Breast epithelium (tissue), 3 donors: ENCODE measurements around the gene PDHA1.

Experiments used
- POLR2A ChIP-seq: fragments of 450-650 bp; IDR thresholded peaks from one replicate; pipeline ENCODE4 v1.6.1; 2016; ENCODE audit warnings: antibody characterized with exemption, mild to moderate bottlenecking, moderate library complexity
- TF ChIP-seq, protein P1 (sequence below), 3 donors: fragments of 450-650 bp; IDR thresholded peaks; one replicate each; pipeline ENCODE4 v1.5.1; 2016 to 2017; ENCODE audit warnings: antibody characterized with exemption in 3 of 3, mild to moderate bottlenecking in 3 of 3, moderate library complexity in 3 of 3

DNA sequence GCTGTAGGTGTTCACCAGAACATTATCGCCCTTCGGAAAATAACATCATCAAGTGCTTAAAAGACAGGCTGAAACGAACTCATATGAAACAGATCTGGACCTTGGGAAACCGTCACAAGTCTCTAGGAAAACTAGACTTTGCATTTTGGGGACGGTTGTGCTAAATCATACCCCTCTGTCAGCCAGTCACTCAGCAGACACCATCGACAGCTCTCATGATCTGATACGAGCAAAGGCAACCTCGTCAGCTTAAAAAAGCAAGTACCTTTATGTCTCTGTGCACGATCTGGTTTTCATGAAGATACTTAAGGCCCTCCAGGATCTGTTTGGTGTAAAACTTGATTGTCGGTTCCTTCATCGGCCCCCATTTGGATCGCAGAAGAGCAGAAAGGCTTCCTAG lies 48.4 kb downstream of the PDHA1 start:
- TF ChIP-seq POLR2A: no peak
- TF ChIP-seq, protein P1, sequence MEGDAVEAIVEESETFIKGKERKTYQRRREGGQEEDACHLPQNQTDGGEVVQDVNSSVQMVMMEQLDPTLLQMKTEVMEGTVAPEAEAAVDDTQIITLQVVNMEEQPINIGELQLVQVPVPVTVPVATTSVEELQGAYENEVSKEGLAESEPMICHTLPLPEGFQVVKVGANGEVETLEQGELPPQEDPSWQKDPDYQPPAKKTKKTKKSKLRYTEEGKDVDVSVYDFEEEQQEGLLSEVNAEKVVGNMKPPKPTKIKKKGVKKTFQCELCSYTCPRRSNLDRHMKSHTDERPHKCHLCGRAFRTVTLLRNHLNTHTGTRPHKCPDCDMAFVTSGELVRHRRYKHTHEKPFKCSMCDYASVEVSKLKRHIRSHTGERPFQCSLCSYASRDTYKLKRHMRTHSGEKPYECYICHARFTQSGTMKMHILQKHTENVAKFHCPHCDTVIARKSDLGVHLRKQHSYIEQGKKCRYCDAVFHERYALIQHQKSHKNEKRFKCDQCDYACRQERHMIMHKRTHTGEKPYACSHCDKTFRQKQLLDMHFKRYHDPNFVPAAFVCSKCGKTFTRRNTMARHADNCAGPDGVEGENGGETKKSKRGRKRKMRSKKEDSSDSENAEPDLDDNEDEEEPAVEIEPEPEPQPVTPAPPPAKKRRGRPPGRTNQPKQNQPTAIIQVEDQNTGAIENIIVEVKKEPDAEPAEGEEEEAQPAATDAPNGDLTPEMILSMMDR (IDR thresholded peaks at IDR 0.05): no peak
